H1 (cell line): ENCODE measurements around the gene RARRES2. TPM values are rescaled to one million over a fixed set of nuclear protein-coding genes. Genes with fewer than 3 reads are reported as not detected.

Experiments used
- ATF3 ChIP-seq: IDR thresholded peaks from 2 replicates; pipeline ENCODE4 v1.6.1; 2011; ENCODE audit warnings: low read depth, mild to moderate bottlenecking, low read length; ENCODE audit not compliant: insufficient read depth
- BRCA1 ChIP-seq: IDR thresholded peaks from 2 replicates; pipeline ENCODE4 v1.6.1; 2012; ENCODE audit warnings: low read depth, low read length, improper control_type of control experiment
- CBX5 ChIP-seq: fragments of 300-800, 300-1000 bp; sonication (generic); IDR thresholded peaks from 2 replicates; pipeline ENCODE4 v1.7.1; 2016; ENCODE audit warnings: antibody characterized with exemption, low read length, low read depth
- CHD1 ChIP-seq: IDR thresholded peaks from 2 replicates; pipeline ENCODE4 v1.6.1; 2012; ENCODE audit warnings: low read depth, low read length, improper control_type of control experiment
- CHD2 ChIP-seq: IDR thresholded peaks from 2 replicates; pipeline ENCODE4 v1.6.1; 2012; ENCODE audit warnings: low read length, improper control_type of control experiment
- GABPA ChIP-seq: IDR thresholded peaks from 2 replicates; pipeline ENCODE4 v1.6.1; 2011; ENCODE audit warnings: mild to moderate bottlenecking, low read length, moderate library complexity, borderline replicate concordance; ENCODE audit not compliant: insufficient read depth
- GTF2F1 ChIP-seq: IDR thresholded peaks from 2 replicates; pipeline ENCODE4 v1.6.1; 2012; ENCODE audit warnings: low read depth, low read length, improper control_type of control experiment, borderline replicate concordance
- HDAC2 ChIP-seq, 2 experiments: fragments of 300-600 bp in 1 of 2; sonication (generic) in 1 of 2; IDR thresholded peaks; 2 replicates each; pipeline ENCODE4 v1.6.1; 2011 to 2012; ENCODE audit warnings: low read depth in 2 of 2, low read length in 2 of 2, mild to moderate bottlenecking in 2 of 2, moderate library complexity in 2 of 2, borderline replicate concordance in 1 of 2, inconsistent platforms in 1 of 2
- NANOG ChIP-seq: IDR thresholded peaks from 2 replicates; pipeline ENCODE4 v1.6.1; 2011; ENCODE audit warnings: low read length, low read depth, mild to moderate bottlenecking, inconsistent platforms; ENCODE audit not compliant: insufficient read depth, poor library complexity, severe bottlenecking
- NRF1 ChIP-seq: IDR thresholded peaks from 2 replicates; pipeline ENCODE4 v1.6.1; 2011; ENCODE audit warnings: mild to moderate bottlenecking, low read depth, low read length, improper control_type of control experiment
- POLR2A ChIP-seq, 2 experiments: IDR thresholded peaks; 1 replicate in 1 of 2; 2 replicates in 1 of 2; pipeline ENCODE4 v1.6.1; 2011; ENCODE audit warnings: low read depth in 2 of 2, low read length in 2 of 2, mild to moderate bottlenecking in 2 of 2; ENCODE audit errors: control extremely low read depth in 1 of 2
- POU5F1 ChIP-seq: IDR thresholded peaks from 2 replicates; pipeline ENCODE4 v1.6.1; 2011; ENCODE audit warnings: low read depth, mild to moderate bottlenecking, low read length, moderate library complexity
- RXRA ChIP-seq: IDR thresholded peaks from 2 replicates; pipeline ENCODE4 v1.6.1; 2011; ENCODE audit warnings: low read depth, mild to moderate bottlenecking, low read length, moderate library complexity; ENCODE audit not compliant: insufficient read depth
- SAP30 ChIP-seq: fragments of 300-600 bp; sonication (generic); IDR thresholded peaks from 2 replicates; pipeline ENCODE4 v1.7.1; 2012; ENCODE audit warnings: low read length, moderate library complexity, mild to moderate bottlenecking, inconsistent platforms; ENCODE audit not compliant: insufficient read depth, insufficient replicate concordance
- SIX5 ChIP-seq: IDR thresholded peaks from 2 replicates; pipeline ENCODE4 v1.6.1; 2011; ENCODE audit warnings: mild to moderate bottlenecking, low read depth, low read length
- SP2 ChIP-seq: IDR thresholded peaks from 2 replicates; pipeline ENCODE4 v1.6.1; 2012; ENCODE audit warnings: mild to moderate bottlenecking, low read length, inconsistent platforms
- TAF7 ChIP-seq: optimal IDR thresholded peaks from 2 replicates; pipeline ENCODE3; 2011; ENCODE audit warnings: low read depth, mild to moderate bottlenecking, inconsistent platforms, low read length, moderate library complexity, borderline replicate concordance
- TEAD4 ChIP-seq: IDR thresholded peaks from 2 replicates; pipeline ENCODE4 v1.6.1; 2012; ENCODE audit warnings: low read depth, low read length, inconsistent platforms, mixed read lengths
- USF2 ChIP-seq: IDR thresholded peaks from 2 replicates; pipeline ENCODE4 v1.6.1; 2011; ENCODE audit warnings: low read length, improper control_type of control experiment
- YY1 ChIP-seq: IDR thresholded peaks from 2 replicates; pipeline ENCODE4 v1.6.1; 2011; ENCODE audit warnings: low read depth, mild to moderate bottlenecking, low read length
- polyA plus RNA-seq, 7 experiments: library from polyadenylated mRNA; depleted of rRNA in 3 of 7; stranded (reverse) in 5 of 7; unstranded in 2 of 7; fragments of >200 nt in 5 of 7; fragments of 200-250 nt in 2 of 7; gene quantifications; 1 replicate in 5 of 7; 2 replicates in 1 of 7; 4 replicates in 1 of 7; pipeline versions ENCODE4 v1.2.1 to v1.2.3, GENCODE V29; 2011 to 2013; ENCODE audit warnings: missing spikeins in 2 of 7, mixed read lengths in 2 of 7
- total RNA-seq: library from RNA; stranded (reverse); fragmentation: NEBNext Ultra II Directional; extraction: Animal tissue kit (Norgen Biotek cat#: 25700); gene quantifications from 2 replicates; pipeline ENCODE4 v1.2.1, GENCODE V29; 2021
- TF ChIP-seq, protein P1 (sequence below), 3 experiments: IDR thresholded peaks; 1 replicate in 2 of 3; 2 replicates in 1 of 3; pipeline versions ENCODE4 v1.5.1 to v1.6.1; 2011; ENCODE audit warnings: low read length in 3 of 3, mild to moderate bottlenecking in 3 of 3, inconsistent platforms in 2 of 3, low read depth in 1 of 3, moderate library complexity in 1 of 3; ENCODE audit not compliant: insufficient read depth in 1 of 3; ENCODE audit errors: control extremely low read depth in 1 of 3

Gene RARRES2
- total and polyA plus RNA-seq, 2 of the 8 experiments (the other 6 are each of a cell fraction or from before 2014, with no cell fraction given) = 254 to 441 TPM

DNA sequence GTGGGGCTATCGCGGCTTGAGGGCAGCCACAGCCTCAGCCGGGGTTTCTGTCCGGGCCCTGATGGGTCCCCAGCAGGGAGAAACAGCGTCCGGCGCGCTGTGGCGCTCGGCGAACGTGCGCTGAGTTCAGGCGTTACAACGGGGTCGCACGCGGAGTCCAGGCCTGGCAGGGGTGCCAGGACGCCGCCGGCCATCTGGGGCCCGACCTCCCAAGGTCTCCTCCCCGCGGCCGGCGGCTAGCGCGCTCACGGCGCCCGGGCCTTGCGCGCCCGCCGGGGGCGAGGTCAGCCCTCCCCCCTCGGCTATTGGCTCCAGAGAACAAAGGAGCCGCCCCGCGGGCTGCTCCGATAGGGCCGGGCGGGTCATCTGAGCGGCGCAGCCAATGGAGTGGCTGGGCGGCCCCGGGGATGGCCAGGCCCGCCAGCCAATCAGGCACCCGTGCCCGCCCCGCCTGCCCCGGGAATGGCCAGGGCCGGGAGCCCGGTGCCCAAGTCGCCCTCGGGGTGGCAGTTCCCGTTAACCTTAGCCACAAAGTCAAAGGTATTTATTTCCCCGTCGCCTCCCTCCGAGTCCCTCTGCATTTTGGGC is 37.5 kb upstream of the RARRES2 start, which contains the start of gene ZNF775 (continued):
- TF ChIP-seq CBX5 = no peak
- TF ChIP-seq TEAD4 = no peak
- peak in 1 of 2 experiments; percentile 79; a peak in 2 of 3 replicates for TF ChIP-seq POLR2A (IDR thresholded peaks at IDR 0.05; ENCODE audit: control extremely low read depth in 1 of 2, low read depth in 2 of 2, low read length in 2 of 2)
- TF ChIP-seq SP2 = peak; percentile 76
- TF ChIP-seq ATF3 = peak; percentile 55; the same call in 1 of the 2 replicates
- no peak for TF ChIP-seq NANOG
- TF ChIP-seq GTF2F1 = no peak
- no peak for TF ChIP-seq POU5F1
- peak; percentile 91 for TF ChIP-seq USF2
- TF ChIP-seq YY1 = no peak
- no peak for TF ChIP-seq SIX5
- TF ChIP-seq NRF1 = no peak
- TF ChIP-seq, protein P1, sequence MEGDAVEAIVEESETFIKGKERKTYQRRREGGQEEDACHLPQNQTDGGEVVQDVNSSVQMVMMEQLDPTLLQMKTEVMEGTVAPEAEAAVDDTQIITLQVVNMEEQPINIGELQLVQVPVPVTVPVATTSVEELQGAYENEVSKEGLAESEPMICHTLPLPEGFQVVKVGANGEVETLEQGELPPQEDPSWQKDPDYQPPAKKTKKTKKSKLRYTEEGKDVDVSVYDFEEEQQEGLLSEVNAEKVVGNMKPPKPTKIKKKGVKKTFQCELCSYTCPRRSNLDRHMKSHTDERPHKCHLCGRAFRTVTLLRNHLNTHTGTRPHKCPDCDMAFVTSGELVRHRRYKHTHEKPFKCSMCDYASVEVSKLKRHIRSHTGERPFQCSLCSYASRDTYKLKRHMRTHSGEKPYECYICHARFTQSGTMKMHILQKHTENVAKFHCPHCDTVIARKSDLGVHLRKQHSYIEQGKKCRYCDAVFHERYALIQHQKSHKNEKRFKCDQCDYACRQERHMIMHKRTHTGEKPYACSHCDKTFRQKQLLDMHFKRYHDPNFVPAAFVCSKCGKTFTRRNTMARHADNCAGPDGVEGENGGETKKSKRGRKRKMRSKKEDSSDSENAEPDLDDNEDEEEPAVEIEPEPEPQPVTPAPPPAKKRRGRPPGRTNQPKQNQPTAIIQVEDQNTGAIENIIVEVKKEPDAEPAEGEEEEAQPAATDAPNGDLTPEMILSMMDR (IDR thresholded peaks at IDR 0.05; ENCODE audit: control extremely low read depth in 1 of 3, insufficient read depth in 1 of 3, low read depth in 1 of 3, low read length in 3 of 3) = no peak
- no peak for TF ChIP-seq CHD1
- TF ChIP-seq SAP30 = no peak
- peak; percentile 90 for TF ChIP-seq CHD2
- no peak for TF ChIP-seq BRCA1
- peak; percentile 41; the same call in 1 of the 2 replicates for TF ChIP-seq GABPA
- no peak; a peak in 1 of 4 replicates for TF ChIP-seq HDAC2 (IDR thresholded peaks at IDR 0.05; ENCODE audit: borderline replicate concordance in 1 of 2, low read depth in 2 of 2, low read length in 2 of 2)
- peak; percentile 36 for TF ChIP-seq TAF7
- no peak for TF ChIP-seq RXRA
